Kidney epithelial cell (primary cell): Measurements from ENCODE around the gene DHRS2. TPM values are rescaled to one million over a fixed set of nuclear protein-coding genes. Genes with fewer than 3 reads are reported as not detected.

ENCODE experiments used
- DNase-seq: peaks from one replicate; pipeline ENCODE4 v3.0.0-alpha.2; 2010; ENCODE audit warnings: low read depth
- H3K27me3 ChIP-seq: 2 replicates; pipeline ENCODE4 v1.6.0; 2011; ENCODE audit warnings: low read length; ENCODE audit not compliant: control insufficient read depth, insufficient read depth
- H3K36me3 ChIP-seq: 2 replicates; pipeline ENCODE4 v1.5.1; 2011; ENCODE audit warnings: low read length; ENCODE audit not compliant: control insufficient read depth, insufficient read depth
- H3K4me3 ChIP-seq: 2 replicates; pipeline ENCODE4 v1.5.1; 2011; ENCODE audit warnings: low read depth, mild to moderate bottlenecking, control low read depth, low read length
- total RNA-seq: library from RNA; depleted of rRNA; stranded (reverse); fragments of >200 nt; gene quantifications from 2 replicates; pipeline ENCODE4 v1.2.3, GENCODE V29; 2015
- TF ChIP-seq, protein P1 (sequence below): IDR thresholded peaks from 2 replicates; pipeline ENCODE4 v1.5.1; 2011; ENCODE audit warnings: mild to moderate bottlenecking, moderate library complexity, low read length, control low read depth, inconsistent platforms; ENCODE audit not compliant: insufficient read depth, poor library complexity, severe bottlenecking

Gene DHRS2
- total RNA-seq, 1 donor from 2014 or later = 3.6 TPM

- no peaks in the 10 kb centered on the region for H3K27me3 ChIP-seq
- DNase-seq = no peak
- TF ChIP-seq, protein P1, sequence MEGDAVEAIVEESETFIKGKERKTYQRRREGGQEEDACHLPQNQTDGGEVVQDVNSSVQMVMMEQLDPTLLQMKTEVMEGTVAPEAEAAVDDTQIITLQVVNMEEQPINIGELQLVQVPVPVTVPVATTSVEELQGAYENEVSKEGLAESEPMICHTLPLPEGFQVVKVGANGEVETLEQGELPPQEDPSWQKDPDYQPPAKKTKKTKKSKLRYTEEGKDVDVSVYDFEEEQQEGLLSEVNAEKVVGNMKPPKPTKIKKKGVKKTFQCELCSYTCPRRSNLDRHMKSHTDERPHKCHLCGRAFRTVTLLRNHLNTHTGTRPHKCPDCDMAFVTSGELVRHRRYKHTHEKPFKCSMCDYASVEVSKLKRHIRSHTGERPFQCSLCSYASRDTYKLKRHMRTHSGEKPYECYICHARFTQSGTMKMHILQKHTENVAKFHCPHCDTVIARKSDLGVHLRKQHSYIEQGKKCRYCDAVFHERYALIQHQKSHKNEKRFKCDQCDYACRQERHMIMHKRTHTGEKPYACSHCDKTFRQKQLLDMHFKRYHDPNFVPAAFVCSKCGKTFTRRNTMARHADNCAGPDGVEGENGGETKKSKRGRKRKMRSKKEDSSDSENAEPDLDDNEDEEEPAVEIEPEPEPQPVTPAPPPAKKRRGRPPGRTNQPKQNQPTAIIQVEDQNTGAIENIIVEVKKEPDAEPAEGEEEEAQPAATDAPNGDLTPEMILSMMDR = no peak
Observed at GRCh38 chr14:23646648-23647549, 10.7 kb downstream of the DHRS2 start.

DNA sequence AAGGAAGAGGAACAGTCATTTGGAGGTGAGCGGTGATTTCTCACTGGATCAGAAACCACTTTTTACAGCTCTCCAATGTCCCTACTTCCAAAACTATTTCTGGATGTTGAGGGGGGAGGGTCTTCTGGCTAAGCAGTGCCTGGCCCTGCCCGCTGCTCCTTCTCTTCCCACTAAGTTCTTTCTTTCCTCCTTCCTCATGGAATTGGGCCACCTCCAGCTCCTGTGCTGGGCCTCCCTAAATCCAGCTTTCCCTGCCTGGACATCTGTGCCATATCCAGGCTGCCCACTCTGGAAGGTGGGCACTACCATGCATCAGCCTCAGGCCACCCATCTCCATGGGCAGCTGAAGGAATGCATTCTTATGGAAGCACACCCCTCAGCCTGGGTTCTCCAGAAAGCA lies 11.5 kb downstream of the DHRS2 start:
- no peak overlapping the region for H3K4me3 ChIP-seq
- no peak for DNase-seq
- H3K36me3 ChIP-seq = no peaks in the 10 kb centered on the region
- TF ChIP-seq, protein P1 = no peak
- no peaks in the 10 kb centered on the region for H3K27me3 ChIP-seq

More at GRCh38 chr14:23646648-23647549, 10.7 kb downstream of the DHRS2 start:
- Histone ChIP-seq H3K36me3 (no peaks in the 10 kb centered on the region), H3K4me3 (no peak overlapping the region)

DNA sequence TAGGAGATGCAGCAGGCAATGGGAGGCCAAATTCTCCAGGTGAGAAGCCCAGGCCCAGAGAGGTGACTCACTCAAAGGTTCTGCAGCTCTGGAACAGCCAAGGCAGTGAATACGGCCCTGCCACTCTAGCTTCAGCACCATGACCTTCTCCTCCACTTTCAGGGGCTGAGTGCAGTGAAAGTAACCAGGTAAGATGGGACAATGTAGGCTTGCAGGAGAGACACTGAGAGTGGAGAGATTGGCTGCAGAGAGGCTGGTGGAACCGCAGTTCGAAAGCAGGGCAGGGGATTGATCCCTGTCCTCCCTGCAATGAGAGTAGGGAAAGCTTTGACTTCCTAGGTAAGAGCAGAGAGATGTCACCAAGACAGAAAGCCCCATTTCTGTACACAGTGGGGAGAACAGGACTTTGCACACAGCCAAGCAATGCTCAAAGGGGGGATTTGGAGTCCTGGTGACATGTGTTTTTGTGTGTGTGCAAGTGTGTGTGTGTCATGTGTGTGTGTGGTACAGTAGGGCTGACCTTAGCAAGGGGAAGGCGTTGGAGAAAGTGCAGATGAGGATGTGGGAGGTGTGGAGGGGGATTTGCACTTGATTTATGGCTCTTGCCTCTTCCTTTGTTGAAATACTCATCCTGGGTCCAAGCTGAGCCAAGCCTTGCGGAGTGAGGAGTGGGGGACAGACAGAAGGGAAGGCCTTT lies 12.7 kb downstream of the DHRS2 start:
- no peak for DNase-seq
- H3K27me3 ChIP-seq = no peaks in the 10 kb centered on the region
- H3K36me3 ChIP-seq = no peaks in the 10 kb centered on the region
- H3K4me3 ChIP-seq = no peak overlapping the region
- TF ChIP-seq, protein P1 = no peak

DNA sequence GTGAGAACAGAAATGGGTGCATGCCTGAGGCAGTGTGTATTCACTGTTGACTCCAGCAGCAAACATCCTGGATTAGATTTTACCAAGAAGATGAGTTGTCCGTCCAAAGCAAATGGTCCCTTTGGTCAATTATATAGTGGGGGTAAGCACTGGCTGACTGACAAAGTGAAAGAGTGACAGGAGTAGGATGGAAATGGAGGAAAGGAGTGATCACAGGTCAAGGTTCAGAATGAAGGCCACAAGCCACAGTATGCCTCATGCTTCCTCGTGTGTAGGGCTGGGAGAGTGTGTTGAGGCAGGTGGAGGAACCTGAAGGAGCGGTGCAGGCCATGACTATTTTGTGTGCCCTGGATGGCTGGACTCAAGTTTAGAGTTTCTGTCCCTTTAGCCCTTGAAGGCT lies 14.3 kb downstream of the DHRS2 start:
- H3K4me3 ChIP-seq = no peak overlapping the region
- TF ChIP-seq, protein P1 = no peak
- H3K27me3 ChIP-seq = no peaks in the 10 kb centered on the region
- no peaks in the 10 kb centered on the region for H3K36me3 ChIP-seq
- DNase-seq = no peak

DNA sequence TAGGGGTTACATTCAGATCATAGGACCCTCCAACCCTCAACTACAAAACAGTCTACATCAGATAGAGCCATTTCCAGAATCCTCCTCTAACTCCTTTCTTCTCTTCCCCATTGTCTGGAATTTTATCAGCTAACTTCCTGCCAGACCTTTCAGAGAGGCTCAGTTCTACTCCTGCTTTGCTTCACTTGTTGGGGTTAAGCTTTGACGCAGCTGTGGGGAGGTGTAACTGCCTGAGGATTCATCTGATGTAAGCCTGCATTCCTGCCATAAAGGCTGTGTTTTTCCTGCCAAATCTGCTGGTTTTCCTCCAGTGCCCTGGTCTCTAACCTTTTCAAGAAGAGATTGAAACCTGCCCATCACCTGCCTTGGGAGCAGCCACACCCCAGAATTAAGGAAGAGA lies 16.9 kb downstream of the DHRS2 start:
- no peaks in the 10 kb centered on the region for H3K36me3 ChIP-seq
- no peaks in the 10 kb centered on the region for H3K27me3 ChIP-seq
- DNase-seq = no peak
- no peak overlapping the region for H3K4me3 ChIP-seq
- TF ChIP-seq, protein P1 = no peak
